Adrenal gland (tissue), 12 donors: ENCODE results near the gene GPR155. TPM values are rescaled to one million over a fixed set of nuclear protein-coding genes. Genes with fewer than 3 reads are reported as not detected.

Experiments
- DNase-seq, 7 donors: peaks; one replicate each; pipeline ENCODE4 v3.0.0-alpha.2; 2019 to 2020
- H3K27ac ChIP-seq, 5 donors: fragments of 200-600 bp; sonication (generic) in 4 of 5; 1 replicate in 3 of 5; 2 replicates in 2 of 5; pipeline versions ENCODE4 v1.5.1 to v1.8.0; 2016 to 2020; ENCODE audit warnings: mild to moderate bottlenecking in 1 of 5
- H3K27me3 ChIP-seq: fragments of 200-600 bp; 2 replicates; pipeline ENCODE4 v1.8.0; 2021
- H3K36me3 ChIP-seq, 2 donors: fragments of 200-600 bp; replicated peaks in 1 of 2; 1 replicate in 1 of 2; 2 replicates in 1 of 2; pipeline versions ENCODE4 v1.5.1 to v1.8.0; 2018 to 2022
- H3K4me1 ChIP-seq, 2 donors: fragments of 200-600 bp; replicated peaks in 1 of 2; 1 replicate in 1 of 2; 2 replicates in 1 of 2; pipeline versions ENCODE4 v1.5.1 to v1.8.0; 2018 to 2021
- H3K4me3 ChIP-seq, 4 donors: fragments of 200-600 bp; sonication (generic) in 3 of 4; one replicate each; pipeline ENCODE4 v1.5.1; 2016 to 2018
- H3K9me3 ChIP-seq, 3 donors: fragments of 200-600 bp; sonication (generic) in 1 of 3; replicated peaks in 1 of 3; 1 replicate in 2 of 3; 2 replicates in 1 of 3; pipeline versions ENCODE4 v1.5.1 to v1.8.0; 2016 to 2021
- POLR2A ChIP-seq, 2 donors: fragments of 450-650 bp; IDR thresholded peaks; one replicate each; pipeline ENCODE4 v1.6.1; 2017; ENCODE audit warnings: antibody characterized with exemption in 2 of 2, mild to moderate bottlenecking in 2 of 2, moderate library complexity in 1 of 2
- WGBS, 4 donors: extraction: QIAGEN DNeasy Blood & Tissue Kit in 2 of 4; methylation state at CpG; one replicate each; pipeline versions ENCODE4 v1.1.5 to v1.1.7; 2013 to 2017; 5-methylcytosine and 5-hydroxymethylcytosine counted together
- intact Hi-C, 2 donors: fragments of 100-400 bp; cut with DNase I; formaldehyde crosslinking; loops; one replicate each; pipeline versions ENCODE4 v1.14.1 to v1.15.0; 2022 to 2023
- polyA plus RNA-seq, 3 donors: library from polyadenylated mRNA; stranded (reverse); fragments of 200-250 nt in 2 of 3; fragments of 350-450 nt in 1 of 3; fragmentation: Illumina TruSeq in 1 of 3; extraction: RNeasy Lipid Tissue Mini Kit (QIAGEN cat#74804) in 1 of 3; gene quantifications; one replicate each; pipeline ENCODE4 v1.2.3, GENCODE V29; 2013 to 2014
- total RNA-seq, 9 donors: library from RNA; depleted of rRNA in 4 of 9; stranded (reverse); fragments of >200 nt in 4 of 9; fragments of 120-200 nt in 1 of 9; fragmentation: NEBNext Ultra II Directional in 1 of 9; extraction: Animal tissue kit (Norgen Biotek cat#: 25700) in 1 of 9; gene quantifications; one replicate each; pipeline versions ENCODE4 v1.1.0 to v1.2.4, GENCODE V29; 2013 to 2023
- TF ChIP-seq, protein P1 (sequence below), 6 experiments: fragments of 450-650 bp in 4 of 6; fragments of 200-600 bp in 2 of 6; sonication (generic) in 1 of 6; IDR thresholded peaks; 1 replicate in 5 of 6; 2 replicates in 1 of 6; pipeline versions ENCODE4 v1.5.1 to v1.8.0; 2016 to 2021; ENCODE audit warnings: antibody characterized with exemption in 6 of 6, mild to moderate bottlenecking in 2 of 6, moderate library complexity in 1 of 6
- donor health status: healthy with polysubstance abuse.
- donor health status: Bipolar disorder and iron deficiency.
- donor health status: DM: yes; HTN: yes; CAD: no.
- donor health status: DM: no; HTN: no; CAD: no.
- donor health status: DM: no; HTN: no; CAD: no.
- donor health status: DM: yes; HTN: yes; CAD: no.

The GPR155 gene
- total and polyA plus RNA-seq, 12 donors: 1.8 to 17.6 (median 10.0) TPM

DNA sequence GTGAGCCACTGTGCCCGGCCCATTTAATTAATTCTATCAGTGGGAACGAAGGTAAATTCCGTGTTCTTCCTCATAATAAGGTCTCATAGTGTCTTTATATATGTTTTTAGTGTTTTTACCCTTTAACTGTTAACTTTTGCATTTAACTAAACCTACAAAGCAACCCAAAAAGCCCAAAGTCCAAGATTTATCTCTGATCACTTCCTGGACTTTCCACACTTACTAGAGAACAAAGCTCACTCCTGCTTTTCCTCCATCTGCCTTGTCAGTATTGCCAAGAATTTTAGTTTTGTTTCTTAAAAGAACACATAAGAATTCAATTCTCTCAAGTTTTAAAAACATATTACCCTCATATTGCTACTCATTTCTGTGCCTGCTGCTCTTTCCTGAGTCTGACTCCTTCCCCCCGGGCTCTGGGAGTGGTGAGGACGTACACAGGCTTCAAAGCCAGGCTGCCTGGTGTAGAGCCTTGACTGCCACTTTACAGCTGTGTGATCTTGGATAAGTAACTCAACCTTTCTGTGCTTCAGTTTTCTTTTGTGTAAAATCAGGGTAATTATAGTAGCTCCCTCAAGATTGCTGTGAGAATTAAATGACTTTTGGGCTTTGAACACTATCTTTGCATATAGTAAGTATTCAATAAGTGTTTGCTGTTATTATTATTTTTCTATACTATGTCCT lies 24.9 kb upstream of the GPR155 start:
- H3K27ac ChIP-seq: no peak overlapping the region
- H3K9me3 ChIP-seq: no peaks in the 10 kb centered on the region
- no peaks in the 10 kb centered on the region for H3K27me3 ChIP-seq
- no peak for DNase-seq
- no peaks in the 10 kb centered on the region for H3K4me1 ChIP-seq
- intact Hi-C loops: no loop called here
- no peaks in the 10 kb centered on the region for H3K36me3 ChIP-seq
- H3K4me3 ChIP-seq: no peak overlapping the region
- 52 to 55% (median 54%) methylated on average over 5 of the region's 5 CpGs for WGBS, 4 donors
- TF ChIP-seq, protein P1, sequence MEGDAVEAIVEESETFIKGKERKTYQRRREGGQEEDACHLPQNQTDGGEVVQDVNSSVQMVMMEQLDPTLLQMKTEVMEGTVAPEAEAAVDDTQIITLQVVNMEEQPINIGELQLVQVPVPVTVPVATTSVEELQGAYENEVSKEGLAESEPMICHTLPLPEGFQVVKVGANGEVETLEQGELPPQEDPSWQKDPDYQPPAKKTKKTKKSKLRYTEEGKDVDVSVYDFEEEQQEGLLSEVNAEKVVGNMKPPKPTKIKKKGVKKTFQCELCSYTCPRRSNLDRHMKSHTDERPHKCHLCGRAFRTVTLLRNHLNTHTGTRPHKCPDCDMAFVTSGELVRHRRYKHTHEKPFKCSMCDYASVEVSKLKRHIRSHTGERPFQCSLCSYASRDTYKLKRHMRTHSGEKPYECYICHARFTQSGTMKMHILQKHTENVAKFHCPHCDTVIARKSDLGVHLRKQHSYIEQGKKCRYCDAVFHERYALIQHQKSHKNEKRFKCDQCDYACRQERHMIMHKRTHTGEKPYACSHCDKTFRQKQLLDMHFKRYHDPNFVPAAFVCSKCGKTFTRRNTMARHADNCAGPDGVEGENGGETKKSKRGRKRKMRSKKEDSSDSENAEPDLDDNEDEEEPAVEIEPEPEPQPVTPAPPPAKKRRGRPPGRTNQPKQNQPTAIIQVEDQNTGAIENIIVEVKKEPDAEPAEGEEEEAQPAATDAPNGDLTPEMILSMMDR (IDR thresholded peaks at IDR 0.05): no peak
- no peak for TF ChIP-seq POLR2A (IDR thresholded peaks at IDR 0.05)

DNA sequence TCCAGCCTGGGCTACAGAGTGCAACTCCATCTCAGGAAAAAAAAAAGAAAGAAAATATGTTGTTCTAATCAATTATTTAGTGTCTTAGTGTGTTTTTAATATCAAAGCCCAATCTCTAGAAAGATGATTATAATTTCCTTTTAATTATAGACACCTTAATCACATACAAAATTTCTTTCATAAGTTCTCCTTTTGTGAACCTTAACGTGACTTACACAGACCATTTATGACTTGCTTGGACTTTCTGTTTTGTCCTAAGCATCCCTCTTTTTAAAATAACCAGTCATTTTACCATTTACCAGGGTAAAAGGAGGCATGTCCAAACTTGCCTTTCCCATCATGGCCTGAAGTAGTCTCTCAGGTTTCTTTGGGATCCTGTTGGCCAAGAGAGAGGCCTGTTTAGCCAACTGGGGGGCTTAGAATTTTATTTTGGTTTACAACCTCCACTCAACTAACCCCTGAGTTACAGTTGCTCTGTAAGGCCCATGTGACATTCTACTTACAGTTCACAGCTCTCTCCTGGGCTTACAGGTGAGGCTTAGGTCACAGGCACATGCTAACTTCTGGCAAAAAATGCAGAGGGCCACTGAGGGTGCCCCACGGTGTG lies 23.9 kb upstream of the GPR155 start:
- Histone ChIP-seq H3K4me3 (no peak overlapping the region), H3K9me3 (no peaks in the 10 kb centered on the region), H3K27ac (no peak overlapping the region), H3K27me3 (no peaks in the 10 kb centered on the region), H3K36me3 (no peaks in the 10 kb centered on the region), H3K4me1 (no peaks in the 10 kb centered on the region)
- 42 to 47% (median 46%) methylated on average over 2 of the region's 2 CpGs for WGBS, 4 donors
- DNase-seq: no peak
- TF ChIP-seq POLR2A (IDR thresholded peaks at IDR 0.05): no peak
- TF ChIP-seq, protein P1 (IDR thresholded peaks at IDR 0.05): no peak
- intact Hi-C loops: no loop called here

DNA sequence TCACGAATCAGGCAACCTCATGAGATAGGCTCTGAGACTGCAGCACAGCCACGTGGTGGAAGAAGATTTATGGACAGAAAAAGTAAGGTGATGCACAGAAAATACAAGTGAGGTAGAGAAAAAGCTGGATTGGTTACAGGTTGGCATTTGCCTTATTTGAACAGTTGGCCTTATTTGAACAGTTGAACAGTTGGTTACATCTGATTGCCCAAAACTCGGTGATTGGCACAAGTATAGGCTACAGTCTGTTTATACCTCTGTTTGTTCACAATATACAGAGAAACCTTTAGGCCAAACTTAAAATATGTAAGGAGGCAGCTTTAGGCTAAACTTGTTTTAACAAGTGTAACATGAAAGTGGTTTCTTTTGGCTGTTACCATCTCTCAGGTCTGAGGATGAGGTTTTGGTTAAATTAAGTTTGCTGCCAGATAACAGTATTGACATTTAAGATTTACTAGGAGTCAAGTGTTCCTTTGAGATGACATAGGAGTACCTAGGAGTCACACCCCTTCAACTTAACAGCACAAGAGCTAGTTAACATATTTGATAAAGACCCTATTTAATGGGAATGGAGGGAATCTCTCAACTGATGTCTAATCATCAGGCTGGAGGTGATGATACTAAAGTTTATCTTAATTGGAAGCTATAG lies 16.5 kb upstream of the GPR155 start:
- DNase-seq: no peak
- Histone ChIP-seq H3K27ac (no peak overlapping the region), H3K9me3 (no peaks in the 10 kb centered on the region), H3K36me3 (no peaks in the 10 kb centered on the region), H3K27me3 (no peaks in the 10 kb centered on the region), H3K4me1 (no peaks in the 10 kb centered on the region), H3K4me3 (no peak overlapping the region)
- TF ChIP-seq, protein P1 (IDR thresholded peaks at IDR 0.05): no peak
- no peak for TF ChIP-seq POLR2A (IDR thresholded peaks at IDR 0.05)
- intact Hi-C loops: no loop called here
- 69 to 77% (median 75%) methylated on average over 3 of the region's 3 CpGs for WGBS, 4 donors

DNA sequence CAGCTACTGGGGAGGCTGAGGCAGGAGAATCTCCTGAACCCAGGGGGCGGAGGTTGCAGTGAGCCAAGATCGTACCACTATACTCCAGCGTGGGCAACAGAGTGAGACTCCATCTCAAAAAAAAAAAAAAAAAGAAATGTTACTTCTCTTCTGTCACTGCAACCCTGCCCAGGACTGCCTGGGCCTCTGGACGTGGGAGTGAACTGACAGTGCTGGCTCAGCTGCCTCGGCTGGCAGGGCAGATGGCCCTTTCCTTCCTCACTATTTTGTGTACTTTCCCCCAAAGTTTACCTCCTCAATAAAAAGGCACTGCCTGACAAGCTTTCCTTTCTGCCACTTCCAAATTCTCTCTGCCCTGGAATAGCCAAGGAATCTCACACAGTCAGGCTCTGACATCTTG lies 12.5 kb upstream of the GPR155 start:
- no peak overlapping the region for H3K27ac ChIP-seq
- intact Hi-C loops: no loop called here
- 83 to 89% (median 85%) methylated on average over 5 of the region's 5 CpGs for WGBS, 4 donors
- H3K27me3 ChIP-seq: no peaks in the 10 kb centered on the region
- TF ChIP-seq POLR2A (IDR thresholded peaks at IDR 0.05): no peak
- TF ChIP-seq, protein P1 (IDR thresholded peaks at IDR 0.05): no peak
- peak in 1 of 7 donors; percentile 15 for DNase-seq
- no peaks in the 10 kb centered on the region for H3K36me3 ChIP-seq
- no peak overlapping the region for H3K4me3 ChIP-seq
- H3K4me1 ChIP-seq: no peaks in the 10 kb centered on the region
- no peaks in the 10 kb centered on the region for H3K9me3 ChIP-seq
